Fibroblast of upper back skin (primary cell): Measurements from ENCODE around the gene KIAA0040.

Experiments
- DNase-seq: peaks from one replicate; pipeline ENCODE4 v3.0.0-alpha.2; 2013

KIAA0040 gene

GRCh38 chr1:175200678-175201521 lies 8.3 kb upstream of the KIAA0040 start:
- no peak for DNase-seq

GRCh38 chr1:175198332-175198731 lies 5.8 kb upstream of the KIAA0040 start:
- peak; percentile 50 for DNase-seq

GRCh38 chr1:175197531-175197930 lies 5.0 kb upstream of the KIAA0040 start:
- DNase-seq, result no peak

- DNase-seq, result no peak
These were observed 3.2 kb upstream of the KIAA0040 start for GRCh38 chr1:175195798-175196197.

- DNase-seq, result no peak
These were observed 2.7 kb upstream of the KIAA0040 start for GRCh38 chr1:175195281-175195680.

GRCh38 chr1:175193527-175193910 lies 943 bp upstream of the KIAA0040 start:
- peak; percentile 23 for DNase-seq

GRCh38 chr1:175192111-175192629 lies 406 bp downstream of the KIAA0040 start:
- no peak for DNase-seq

- no peak for DNase-seq
These were observed 917 bp downstream of the KIAA0040 start for GRCh38 chr1:175191659-175192058.

- no peak for DNase-seq
These were observed 3.6 kb downstream of the KIAA0040 start for GRCh38 chr1:175188936-175189335.

- DNase-seq, result no peak
These were observed 6.0 kb downstream of the KIAA0040 start for GRCh38 chr1:175186433-175187160.

- DNase-seq, result no peak
These were observed 6.7 kb downstream of the KIAA0040 start for GRCh38 chr1:175185903-175186302.

- DNase-seq, result no peak
These were observed 9.0 kb downstream of the KIAA0040 start for GRCh38 chr1:175183586-175183985.

- no peak for DNase-seq
These were observed 10.3 kb downstream of the KIAA0040 start for GRCh38 chr1:175182201-175182746.

GRCh38 chr1:175179837-175180590 lies 12.6 kb downstream of the KIAA0040 start:
- no peak for DNase-seq

- DNase-seq, result no peak
These were observed 14.1 kb downstream of the KIAA0040 start for GRCh38 chr1:175178456-175178855.

GRCh38 chr1:175178056-175178455 lies 14.5 kb downstream of the KIAA0040 start:
- DNase-seq, result no peak

GRCh38 chr1:175176246-175176645 lies 16.3 kb downstream of the KIAA0040 start:
- DNase-seq, result no peak

- no peak for DNase-seq
These were observed 18.1 kb downstream of the KIAA0040 start for GRCh38 chr1:175174309-175175102.

GRCh38 chr1:175173531-175173930 lies 19.0 kb downstream of the KIAA0040 start:
- no peak for DNase-seq

GRCh38 chr1:175172503-175172902 lies 20.1 kb downstream of the KIAA0040 start:
- DNase-seq, result no peak

- DNase-seq, result no peak
These were observed 21.3 kb downstream of the KIAA0040 start for GRCh38 chr1:175171036-175171913.
